ENCODE measurements around the gene RNLS. TPM values are rescaled to one million over a fixed set of nuclear protein-coding genes. Genes with fewer than 3 reads are reported as not detected.
"Not testable (repeated sequence)": the region's sequence is repeated elsewhere in the genome, so short reads cannot be mapped to it uniquely, and the experiment has no call there.

The RNLS gene
- total RNA-seq, 1 donor from 2014 or later, result 7.1 TPM

DNA sequence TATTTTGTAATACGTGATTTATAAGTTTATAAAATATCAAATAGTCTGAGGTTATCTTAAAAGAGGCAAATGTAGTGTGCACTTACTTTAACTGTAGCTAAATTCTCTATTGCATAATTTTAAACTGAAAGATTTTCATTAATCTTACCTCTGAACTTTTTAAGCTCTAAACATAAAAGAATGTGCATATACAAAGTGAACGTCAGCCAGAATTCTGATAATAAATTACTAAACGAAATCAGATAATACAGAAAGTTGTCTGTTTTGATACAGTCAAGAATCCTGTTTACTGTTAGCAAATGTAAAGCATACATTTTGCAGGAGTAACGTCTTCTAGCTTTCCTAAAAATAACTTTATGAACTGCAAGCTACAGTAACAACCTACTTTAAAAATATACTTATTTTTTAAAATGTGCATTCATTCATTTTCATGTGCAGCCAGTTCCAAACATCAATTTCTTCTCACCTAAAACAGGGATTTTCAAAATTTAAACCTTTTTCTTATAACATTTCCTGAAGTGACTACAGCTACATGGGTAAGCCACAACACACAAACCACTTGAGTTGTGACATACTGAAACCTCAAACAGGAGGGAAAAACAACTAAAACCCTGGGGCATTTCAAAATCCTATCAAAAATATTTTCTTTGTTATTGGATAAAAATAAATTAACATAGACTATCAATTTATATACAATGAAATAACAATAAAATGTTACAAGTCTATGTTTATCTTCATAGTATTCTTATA is 92.7 kb downstream of the RNLS start:
- H3K4me3 ChIP-seq (ENCODE audit: low read depth, low read length), result no peak overlapping the region
- DNase-seq (ENCODE audit: low read depth), result no peak
- TF ChIP-seq, protein P1, sequence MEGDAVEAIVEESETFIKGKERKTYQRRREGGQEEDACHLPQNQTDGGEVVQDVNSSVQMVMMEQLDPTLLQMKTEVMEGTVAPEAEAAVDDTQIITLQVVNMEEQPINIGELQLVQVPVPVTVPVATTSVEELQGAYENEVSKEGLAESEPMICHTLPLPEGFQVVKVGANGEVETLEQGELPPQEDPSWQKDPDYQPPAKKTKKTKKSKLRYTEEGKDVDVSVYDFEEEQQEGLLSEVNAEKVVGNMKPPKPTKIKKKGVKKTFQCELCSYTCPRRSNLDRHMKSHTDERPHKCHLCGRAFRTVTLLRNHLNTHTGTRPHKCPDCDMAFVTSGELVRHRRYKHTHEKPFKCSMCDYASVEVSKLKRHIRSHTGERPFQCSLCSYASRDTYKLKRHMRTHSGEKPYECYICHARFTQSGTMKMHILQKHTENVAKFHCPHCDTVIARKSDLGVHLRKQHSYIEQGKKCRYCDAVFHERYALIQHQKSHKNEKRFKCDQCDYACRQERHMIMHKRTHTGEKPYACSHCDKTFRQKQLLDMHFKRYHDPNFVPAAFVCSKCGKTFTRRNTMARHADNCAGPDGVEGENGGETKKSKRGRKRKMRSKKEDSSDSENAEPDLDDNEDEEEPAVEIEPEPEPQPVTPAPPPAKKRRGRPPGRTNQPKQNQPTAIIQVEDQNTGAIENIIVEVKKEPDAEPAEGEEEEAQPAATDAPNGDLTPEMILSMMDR (conservative IDR thresholded peaks at IDR 0.05; ENCODE audit: low read depth, low read length), result no peak

DNA sequence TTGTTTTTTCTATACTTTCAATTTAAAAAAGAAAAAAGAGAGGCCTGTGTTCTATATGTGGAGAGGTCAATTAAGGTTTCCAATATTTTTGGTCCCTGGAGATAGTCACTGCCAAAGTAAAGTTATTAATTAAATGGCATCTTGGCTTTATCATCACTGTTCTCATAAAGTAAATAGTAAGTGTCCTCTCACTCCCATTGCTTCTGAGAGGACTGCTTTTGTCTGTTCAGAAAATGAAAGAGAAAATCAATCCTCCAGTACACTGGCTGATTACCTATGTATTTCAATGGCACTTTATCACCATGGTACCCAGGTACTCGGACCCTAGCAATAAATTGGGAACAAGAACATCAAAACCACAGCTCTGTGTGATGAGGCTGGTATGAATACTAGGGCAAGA is 94.0 kb downstream of the RNLS start:
- DNase-seq (ENCODE audit: low read depth), result no peak
- TF ChIP-seq, protein P1 (conservative IDR thresholded peaks at IDR 0.05; ENCODE audit: low read depth, low read length), result no peak
- H3K4me3 ChIP-seq (ENCODE audit: low read depth, low read length), result no peak overlapping the region

DNA sequence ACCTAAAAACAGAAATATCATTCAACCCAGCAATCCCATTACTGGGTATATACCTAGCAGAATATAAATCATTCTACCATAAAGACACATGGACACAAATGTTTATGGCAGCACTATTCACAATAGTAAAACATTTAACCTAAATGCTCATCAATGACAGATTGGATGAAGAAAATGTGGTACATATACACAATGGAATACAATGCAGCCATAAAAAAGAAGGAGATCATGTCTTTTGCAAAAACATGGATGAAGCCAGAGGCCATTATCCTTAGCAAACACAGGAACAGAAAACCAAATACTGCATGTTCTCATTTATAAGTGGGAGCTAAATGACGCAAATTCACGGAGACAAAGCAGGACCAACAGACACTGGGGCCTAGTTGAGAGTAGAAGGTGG is 96.3 kb downstream of the RNLS start:
- DNase-seq (ENCODE audit: low read depth); H3K4me3 ChIP-seq (ENCODE audit: low read depth, low read length): not testable (repeated sequence)

DNA sequence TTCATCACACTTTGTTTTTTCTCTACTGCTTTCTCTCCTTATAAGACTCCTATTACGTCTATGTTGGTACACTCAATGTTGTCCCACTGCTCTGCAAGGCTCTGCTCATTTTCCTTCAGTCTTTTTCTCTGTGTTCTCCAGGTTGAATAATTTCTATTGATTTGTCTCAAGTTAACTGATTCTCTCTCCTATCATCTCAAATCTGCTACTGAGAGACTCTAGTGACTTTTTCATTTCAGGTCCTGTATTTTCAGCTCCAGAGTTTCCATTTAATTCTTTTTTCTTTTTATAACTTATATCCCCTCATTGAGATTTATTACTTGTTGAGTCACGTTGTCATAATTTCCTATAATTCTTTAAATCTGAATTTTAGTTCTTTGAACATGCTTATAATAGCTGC is 100.9 kb downstream of the RNLS start:
- H3K4me3 ChIP-seq (ENCODE audit: low read depth, low read length), result no peak overlapping the region
- TF ChIP-seq, protein P1 (conservative IDR thresholded peaks at IDR 0.05; ENCODE audit: low read depth, low read length), result no peak
- DNase-seq (ENCODE audit: low read depth), result no peak

DNA sequence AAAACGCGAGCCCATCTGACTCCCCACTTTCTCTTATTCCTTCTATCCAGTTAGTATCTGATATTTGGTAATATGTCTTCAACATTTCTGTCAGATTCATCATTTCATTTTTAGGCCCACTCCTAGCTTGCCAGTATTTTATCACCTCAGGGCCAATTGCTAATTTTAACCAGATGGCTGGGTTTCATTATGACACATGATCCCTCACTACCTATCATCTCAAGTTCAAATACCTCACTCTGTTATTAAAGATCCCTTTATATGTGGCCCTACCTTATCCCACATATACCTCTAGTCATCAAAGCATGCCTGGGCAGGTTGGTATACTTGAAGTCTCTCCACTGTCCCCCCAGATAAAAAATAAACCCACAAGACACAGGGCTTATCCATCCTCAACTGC is 104.9 kb downstream of the RNLS start:
- DNase-seq (ENCODE audit: low read depth), result no peak
- TF ChIP-seq, protein P1 (conservative IDR thresholded peaks at IDR 0.05; ENCODE audit: low read depth, low read length), result no peak
- H3K4me3 ChIP-seq (ENCODE audit: low read depth, low read length), result no peak overlapping the region

DNA sequence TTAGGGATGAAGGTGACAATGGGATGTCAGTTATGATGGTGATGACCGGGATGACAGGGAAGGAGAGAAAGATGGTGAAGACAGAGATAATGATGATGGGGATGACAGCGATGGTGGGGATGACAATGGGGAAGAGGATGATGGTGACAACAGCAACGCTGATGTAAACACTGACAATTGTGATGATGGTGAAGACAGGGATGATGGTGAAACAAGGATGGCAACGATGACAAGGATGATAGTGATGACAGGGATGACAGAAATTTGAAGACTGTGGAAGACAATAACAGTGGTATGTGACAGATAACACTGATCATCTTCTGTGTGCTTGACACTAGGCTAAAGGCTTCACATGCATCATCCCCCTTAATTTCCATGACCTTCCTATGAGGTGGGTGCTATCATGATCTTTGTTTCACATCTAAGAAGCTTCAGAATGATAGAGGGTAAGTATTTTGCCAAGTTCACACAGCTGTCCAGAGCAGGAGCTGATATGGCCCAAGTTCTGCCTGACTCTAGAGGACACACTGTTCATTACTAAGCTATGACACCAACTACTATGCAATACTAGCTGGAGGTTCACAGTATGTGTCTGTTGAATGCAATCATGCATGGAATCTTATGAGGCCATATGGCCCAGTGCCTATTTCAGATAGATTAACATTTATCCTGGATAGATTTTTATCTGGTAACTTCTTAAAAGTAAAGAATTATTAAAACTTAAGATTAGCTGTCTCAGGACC is 105.6 kb downstream of the RNLS start:
- TF ChIP-seq, protein P1 (conservative IDR thresholded peaks at IDR 0.05; ENCODE audit: low read depth, low read length), result no peak
- H3K4me3 ChIP-seq (ENCODE audit: low read depth, low read length), result no peak overlapping the region
- no peak for DNase-seq (ENCODE audit: low read depth)

DNA sequence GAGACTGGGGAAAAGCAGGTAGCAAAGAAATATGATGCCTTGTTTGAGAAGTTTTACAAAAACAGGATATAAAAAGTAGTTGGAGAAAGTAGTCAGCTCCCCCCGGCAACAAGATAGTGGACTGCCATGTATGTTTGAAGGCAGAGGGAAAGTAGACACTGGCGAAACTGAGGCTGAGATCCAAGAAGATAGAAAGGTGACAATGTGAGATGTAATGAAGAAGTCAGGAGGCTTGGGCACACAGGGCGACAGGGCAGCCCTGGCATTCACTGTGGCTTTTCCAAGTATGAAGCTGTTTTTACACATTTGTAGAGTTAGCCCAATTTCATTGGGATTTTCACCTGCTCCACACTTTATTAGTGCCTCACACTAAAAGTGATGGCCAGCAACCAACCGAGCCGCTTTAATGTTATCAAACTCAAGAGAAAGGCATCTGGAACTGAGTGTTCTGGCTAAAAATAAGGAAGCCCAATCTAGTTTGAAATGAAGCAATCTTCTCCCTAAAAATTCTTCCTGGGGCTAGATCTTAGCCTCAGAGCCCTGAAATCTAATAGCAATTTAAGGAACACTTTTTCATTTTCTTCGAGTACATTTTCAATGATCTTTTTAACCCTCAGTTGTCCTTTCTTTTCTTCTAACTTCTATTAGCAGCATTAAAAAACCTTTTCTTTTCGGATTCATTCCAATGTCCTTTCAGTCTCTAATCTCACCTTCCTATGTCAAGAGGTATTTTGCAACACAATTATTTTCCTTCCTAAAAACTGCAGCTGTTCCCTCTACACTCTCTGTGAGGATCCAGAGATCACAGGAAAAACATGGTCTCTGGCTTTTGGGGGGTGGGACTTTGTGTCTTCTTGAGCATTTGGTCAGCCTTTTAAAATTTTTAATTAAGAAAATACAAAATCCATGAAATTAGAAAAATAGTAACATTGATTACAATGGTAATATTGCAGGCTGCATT is 108.0 kb downstream of the RNLS start:
- TF ChIP-seq, protein P1 (conservative IDR thresholded peaks at IDR 0.05; ENCODE audit: low read depth, low read length), result no peak
- DNase-seq (ENCODE audit: low read depth), result no peak
- no peak overlapping the region for H3K4me3 ChIP-seq (ENCODE audit: low read depth, low read length)

All from epithelial cell of proximal tubule (primary cell).